SK-N-MC (cell line): ENCODE data around the gene SUPT6H.

Experiments
- EZH2 ChIP-seq: fragments of 200-600 bp; sonication (generic); IDR thresholded peaks from one replicate; pipeline ENCODE4 v1.6.1; 2017; ENCODE audit warnings: antibody characterized with exemption
- POLR2AphosphoS5 ChIP-seq: IDR thresholded peaks from 2 replicates; pipeline ENCODE4 v1.6.1; 2012; ENCODE audit warnings: mild to moderate bottlenecking, low read depth, low read length, borderline replicate concordance

- TF ChIP-seq POLR2AphosphoS5 (no peak), EZH2 (no peak)
These were observed 26.5 kb downstream of the SUPT6H start for GRCh38 chr17:28688481-28688880.
